CD4-positive, alpha-beta T cell treated with Interleukin-15 for 4 hours (primary cell): ENCODE results near the gene SARDH.
"Not testable (repeated sequence)": the region's sequence is repeated elsewhere in the genome, so short reads cannot be mapped to it uniquely, and the experiment has no call there.

Source experiments
- DNase-seq: peaks from one replicate; pipeline ENCODE4 v3.0.0-alpha.2; 2020; ENCODE audit warnings: low spot score

Gene SARDH

GRCh38 chr9:133775951-133776905 is 38.1 kb upstream of the SARDH start:
- DNase-seq = no peak

GRCh38 chr9:133775291-133775690 is 37.1 kb upstream of the SARDH start:
- DNase-seq = no peak

GRCh38 chr9:133774799-133775198 is 36.6 kb upstream of the SARDH start:
- no peak for DNase-seq

GRCh38 chr9:133773889-133774655 is 35.9 kb upstream of the SARDH start:
- DNase-seq = no peak

- DNase-seq = no peak
Measured at GRCh38 chr9:133772581-133772980, 34.4 kb upstream of the SARDH start.

- no peak for DNase-seq
Measured at GRCh38 chr9:133771486-133772482, 33.6 kb upstream of the SARDH start.

- DNase-seq = no peak
Measured at GRCh38 chr9:133770076-133770777, 32.1 kb upstream of the SARDH start.

GRCh38 chr9:133769511-133770075 is 31.4 kb upstream of the SARDH start:
- no peak for DNase-seq

GRCh38 chr9:133768859-133769510 is 30.8 kb upstream of the SARDH start:
- DNase-seq = no peak

- no peak for DNase-seq
Measured at GRCh38 chr9:133768371-133768858, 30.3 kb upstream of the SARDH start.

- no peak for DNase-seq
Measured at GRCh38 chr9:133767625-133768024, 29.5 kb upstream of the SARDH start.

- no peak for DNase-seq
Measured at GRCh38 chr9:133767008-133767407, 28.9 kb upstream of the SARDH start.

- DNase-seq = not testable (repeated sequence)
Measured at GRCh38 chr9:133766234-133766633, 28.1 kb upstream of the SARDH start.

- no peak for DNase-seq
Measured at GRCh38 chr9:133763272-133764183, 25.4 kb upstream of the SARDH start.

- DNase-seq = no peak
Measured at GRCh38 chr9:133762488-133763271, 24.5 kb upstream of the SARDH start.

GRCh38 chr9:133761641-133762248 is 23.6 kb upstream of the SARDH start:
- no peak for DNase-seq

GRCh38 chr9:133760713-133761290 is 22.6 kb upstream of the SARDH start:
- DNase-seq = no peak
